Measurements from ENCODE around the gene MBTPS2. TPM values are rescaled to one million over a fixed set of nuclear protein-coding genes. Genes with fewer than 3 reads are reported as not detected.
A peak's percentile ranks its signal among the peaks of the same experiment; 100 is the strongest.
"Not testable (repeated sequence)": the region's sequence is repeated elsewhere in the genome, so short reads cannot be mapped to it uniquely, and the experiment has no call there.

MBTPS2 gene
- total RNA-seq = 11.5 TPM

GRCh38 chrX:21839334-21840192 lies at the start of gene MBTPS2:
TSS of gene MBTPS2 (plus strand) at chrX:21839617. CDS start at chrX:21839735, 118 bp downstream.
- DNase-seq = peak; percentile 85

GRCh38 chrX:21798677-21799219 lies 40.7 kb upstream of the MBTPS2 start:
- no peak for DNase-seq

DNA sequence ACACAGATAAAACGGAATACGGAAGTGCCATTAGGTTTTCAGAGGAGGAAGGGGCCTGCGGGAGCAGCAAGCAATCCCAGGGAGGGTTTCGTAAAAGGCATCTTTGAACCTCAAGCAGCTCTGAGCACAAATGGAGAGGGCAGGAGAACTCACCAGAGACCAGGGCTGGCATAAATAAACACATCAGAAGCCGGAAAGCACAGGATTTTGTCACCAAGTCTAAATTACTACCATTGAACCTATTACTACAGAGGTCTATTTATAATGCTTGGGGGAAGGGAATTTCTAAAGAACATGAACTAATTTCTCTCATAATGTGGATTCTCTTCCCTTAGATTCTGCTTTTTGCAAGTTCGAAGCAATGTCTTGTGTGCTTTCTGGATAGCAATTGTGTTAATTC lies 39.6 kb upstream of the MBTPS2 start:
- DNase-seq = no peak

GRCh38 chrX:21800344-21800770 lies 39.1 kb upstream of the MBTPS2 start:
- no peak for DNase-seq

DNA sequence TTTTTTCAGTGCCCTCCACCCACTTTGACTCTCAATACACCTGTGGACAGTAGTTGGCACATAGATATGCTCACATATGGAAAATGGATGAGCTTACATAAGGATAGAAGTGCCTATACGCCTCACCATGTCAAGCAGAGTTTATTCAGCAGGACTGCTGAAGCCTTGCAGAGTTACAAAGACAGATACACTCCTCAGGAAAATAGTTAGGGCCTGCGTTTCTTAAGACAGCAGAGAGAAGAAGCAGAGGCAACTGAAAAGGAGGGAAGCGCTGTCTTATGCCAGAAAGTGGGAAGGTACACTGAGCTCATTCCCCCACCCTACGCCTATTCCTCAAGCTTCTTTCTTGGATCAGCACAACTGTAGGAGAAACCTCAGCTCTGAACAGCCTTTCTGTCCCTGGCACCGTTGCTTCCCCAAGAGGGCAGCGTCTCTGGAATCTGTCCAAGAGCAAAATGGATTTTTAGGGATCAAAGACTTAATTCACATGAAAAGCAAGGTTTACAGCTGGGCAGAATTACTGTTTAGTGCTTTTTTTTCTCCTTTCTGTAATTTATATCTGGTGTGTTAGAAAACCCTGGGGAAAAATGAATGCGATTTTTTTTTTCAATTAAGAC lies 37.3 kb upstream of the MBTPS2 start:
- no peak for DNase-seq

- DNase-seq = no peak
Observed at GRCh38 chrX:21802839-21803238, 36.6 kb upstream of the MBTPS2 start.

GRCh38 chrX:21806691-21807090 lies 32.7 kb upstream of the MBTPS2 start:
- no peak for DNase-seq

DNA sequence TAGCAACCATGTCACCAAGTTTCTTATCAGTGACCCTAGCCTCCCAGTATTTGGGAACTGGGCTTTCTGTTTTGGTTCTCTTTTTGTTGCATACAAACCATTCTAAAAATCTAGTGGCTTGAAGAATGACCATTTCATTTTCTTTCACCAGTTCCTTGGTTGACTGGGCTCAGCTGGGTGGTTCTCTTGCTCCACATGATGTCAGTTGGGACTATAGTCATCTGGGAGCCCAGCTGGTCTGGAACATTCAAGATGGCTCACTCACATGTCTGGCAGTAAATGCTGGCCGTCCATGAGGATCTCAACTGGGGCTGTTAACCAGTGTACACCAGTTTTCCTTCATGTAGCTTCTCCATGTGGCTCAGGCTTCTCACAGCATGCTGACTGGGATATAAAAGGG lies 27.6 kb upstream of the MBTPS2 start:
- no peak for DNase-seq

- no peak for DNase-seq
Observed at GRCh38 chrX:21812628-21813027, 26.8 kb upstream of the MBTPS2 start.

GRCh38 chrX:21813612-21814368 lies 25.6 kb upstream of the MBTPS2 start:
- no peak for DNase-seq

GRCh38 chrX:21816136-21816535 lies 23.3 kb upstream of the MBTPS2 start:
- no peak for DNase-seq

DNA sequence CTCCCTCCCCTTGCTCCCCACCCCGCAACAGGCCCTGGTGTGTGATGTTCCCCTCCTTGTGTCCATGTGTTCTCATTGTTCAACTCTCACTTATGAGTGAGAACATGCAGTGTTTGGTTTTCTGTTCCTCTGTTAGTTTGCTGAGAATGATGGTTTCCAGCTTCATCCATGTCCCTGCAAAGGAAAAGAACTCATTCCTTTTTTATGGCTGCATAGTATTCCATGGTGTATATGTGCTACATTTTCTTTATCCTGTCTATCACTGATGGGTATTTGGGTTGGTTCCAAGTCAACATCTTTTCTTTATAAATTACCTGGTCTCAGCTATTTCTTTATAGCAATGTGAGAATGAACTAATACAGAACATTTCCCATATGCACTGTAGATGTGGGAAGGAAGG lies 19.2 kb upstream of the MBTPS2 start:
- not testable (repeated sequence) for DNase-seq

- no peak for DNase-seq
Observed at GRCh38 chrX:21821875-21822274, 17.5 kb upstream of the MBTPS2 start.

- DNase-seq = no peak
Observed at GRCh38 chrX:21831496-21831895, 7.9 kb upstream of the MBTPS2 start.

- no peak for DNase-seq
Observed at GRCh38 chrX:21837056-21837455, 2.4 kb upstream of the MBTPS2 start.

DNA sequence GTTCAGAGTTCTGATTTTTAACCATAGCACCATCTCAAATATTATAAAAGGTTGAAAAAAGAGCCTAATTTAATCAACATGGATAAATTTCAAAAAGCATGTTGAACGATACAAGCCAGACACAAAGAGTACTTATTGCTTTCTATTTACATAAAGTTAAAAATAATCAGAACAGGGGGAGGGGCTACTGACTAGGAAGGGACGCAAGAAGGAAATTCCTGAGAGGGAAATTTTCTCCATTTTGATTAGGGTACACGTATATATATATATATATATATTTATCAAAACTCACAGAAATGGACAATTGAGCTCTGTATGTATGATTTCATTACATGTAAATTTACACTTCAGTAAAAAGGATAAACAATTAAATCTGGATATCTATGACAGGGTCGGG lies 482 bp upstream of the MBTPS2 start:
- peak; percentile 64 for DNase-seq

DNA sequence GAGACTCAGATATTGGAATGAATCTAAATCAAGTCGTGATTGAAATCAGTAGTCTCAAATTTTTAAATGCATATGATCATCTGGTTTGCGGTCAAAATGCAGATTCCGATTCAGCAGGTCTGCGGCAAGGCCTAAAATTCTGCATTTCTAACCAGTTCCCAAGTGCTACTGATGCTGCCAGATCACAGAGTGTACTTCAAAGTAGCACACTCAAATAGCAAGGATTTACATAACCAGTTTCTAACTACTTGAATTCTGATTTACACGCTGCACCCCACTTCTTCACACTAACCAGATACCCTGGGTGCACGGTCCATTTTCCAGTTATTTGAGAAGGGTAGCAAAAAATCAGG lies 752 bp downstream of the MBTPS2 start:
- DNase-seq = no peak

DNA sequence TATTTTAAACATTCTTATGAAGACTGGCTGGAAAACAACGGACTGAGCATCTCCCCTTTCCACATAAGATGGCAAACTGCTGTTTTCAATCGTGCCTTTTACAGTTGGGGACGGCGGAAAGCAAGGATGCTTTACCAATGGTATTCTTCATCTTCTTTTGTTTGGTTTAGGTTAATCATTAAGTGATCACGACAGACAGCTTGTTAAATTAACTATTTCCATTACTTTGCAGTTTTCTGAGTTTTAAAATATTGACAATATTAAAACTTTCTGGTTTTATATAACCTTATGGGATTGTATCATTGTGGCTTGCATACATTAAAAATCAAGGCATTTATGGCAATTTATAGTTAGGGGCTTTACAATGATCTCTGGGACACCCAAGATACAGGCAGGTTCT lies 3.8 kb downstream of the MBTPS2 start:
- DNase-seq = no peak

GRCh38 chrX:21845096-21845495 lies 5.7 kb downstream of the MBTPS2 start:
- no peak for DNase-seq

GRCh38 chrX:21847342-21847741 lies 7.9 kb downstream of the MBTPS2 start:
- no peak for DNase-seq

DNA sequence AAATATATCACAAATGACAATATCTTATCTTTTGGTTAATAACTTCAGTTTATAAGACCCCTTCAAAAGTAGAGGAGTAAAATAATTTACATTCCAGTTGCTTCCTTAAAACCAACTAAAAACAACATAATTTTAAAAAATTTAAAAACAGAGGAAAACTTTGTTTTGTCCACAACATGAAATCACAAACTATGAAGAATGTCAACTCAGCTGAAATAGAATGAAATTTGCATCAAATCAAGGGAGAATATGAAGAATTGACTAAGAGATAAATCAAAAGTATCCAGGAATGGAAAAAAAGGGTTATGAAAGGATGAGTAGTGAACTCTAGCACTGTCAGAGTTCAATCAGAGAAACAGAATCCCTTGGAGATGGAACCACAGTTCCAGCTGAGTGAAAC lies 14.2 kb downstream of the MBTPS2 start:
- no peak for DNase-seq

GRCh38 chrX:21855937-21856415 lies 16.6 kb downstream of the MBTPS2 start, which contains the start of gene YY2:
TSS of gene YY2 (plus strand) at chrX:21855987. CDS start at chrX:21856485, 498 bp downstream.
- no peak for DNase-seq

- DNase-seq = no peak
Observed at GRCh38 chrX:21856504-21856903, 17.1 kb downstream of the MBTPS2 start.
